Chondrocyte (in vitro differentiated cells): Measurements from ENCODE around the gene DGCR6L. TPM values are rescaled to one million over a fixed set of nuclear protein-coding genes. Genes with fewer than 3 reads are reported as not detected.
"Not testable (repeated sequence)": the region's sequence is repeated elsewhere in the genome, so short reads cannot be mapped to it uniquely, and the experiment has no call there.

ENCODE experiments used
- DNase-seq: peaks from one replicate; pipeline ENCODE4 v3.0.0; 2021; ENCODE audit warnings: mixed read lengths, low spot score
- H3K27ac Mint-ChIP-seq: one replicate; pipeline ENCODE4 v1.8.0; 2021; ENCODE audit warnings: mild to moderate bottlenecking, moderate library complexity, mixed read lengths; ENCODE audit not compliant: unreplicated experiment
- H3K27me3 Mint-ChIP-seq: 2 replicates; pipeline ENCODE4 v1.8.0; 2021; ENCODE audit warnings: low read depth, mixed read lengths
- H3K36me3 Mint-ChIP-seq: 2 replicates; pipeline ENCODE4 v1.8.0; 2021; ENCODE audit warnings: low read depth, mixed read lengths
- H3K4me1 Mint-ChIP-seq: 2 replicates; pipeline ENCODE4 v1.8.0; 2021; ENCODE audit warnings: low read depth, mild to moderate bottlenecking, mixed read lengths
- H3K4me3 Mint-ChIP-seq: one replicate; pipeline ENCODE4 v1.8.0; 2021; ENCODE audit warnings: mild to moderate bottlenecking, moderate library complexity, mixed read lengths; ENCODE audit not compliant: unreplicated experiment
- H3K9me3 Mint-ChIP-seq: 2 replicates; pipeline ENCODE4 v1.8.0; 2021; ENCODE audit warnings: low read depth, mixed read lengths
- CTCF ChIP-seq: fragments of 200-600 bp; sonication (generic); IDR thresholded peaks from 2 replicates; pipeline ENCODE4 v1.5.0; 2021; ENCODE audit warnings: antibody characterized with exemption, mild to moderate bottlenecking, moderate library complexity
- total RNA-seq: library from RNA; stranded (reverse); gene quantifications from 3 replicates; pipeline ENCODE4 v1.2.1, GENCODE V29; 2021

The DGCR6L gene
- total RNA-seq, 1 donor from 2014 or later: 45.7 TPM

DNA sequence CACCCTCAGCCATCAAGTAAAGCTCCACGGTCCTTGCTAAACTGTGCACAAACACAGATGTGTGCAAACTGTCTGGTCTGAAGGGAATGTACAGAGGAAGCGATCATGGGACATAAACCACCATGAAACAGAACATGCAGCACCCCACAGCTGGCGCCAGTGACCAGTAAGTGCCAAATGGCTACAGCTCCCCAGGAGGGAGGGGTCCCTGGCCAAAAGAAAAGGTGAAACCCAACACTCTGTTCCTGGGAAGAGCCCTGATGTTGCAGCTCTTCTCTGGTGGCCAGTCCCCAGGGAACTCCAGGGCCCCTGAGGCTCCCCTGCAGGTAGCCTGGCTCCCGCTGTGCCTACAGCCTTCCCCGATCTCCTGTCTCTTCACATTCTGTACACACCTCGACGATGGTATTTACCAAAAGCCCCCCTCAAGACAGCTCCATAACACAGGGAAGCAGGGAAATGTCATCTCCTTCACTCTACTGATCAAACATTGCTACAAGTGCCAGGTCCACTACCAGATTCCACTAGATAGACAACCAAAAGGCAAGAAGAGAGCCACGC is 2.9 kb downstream of the DGCR6L start:
- Mint-ChIP-seq H3K36me3 (no peaks in the 10 kb centered on the region), H3K27ac (no peak overlapping the region), H3K4me1 (peaks cover 34% of the 10 kb centered on the region), H3K9me3 (no peaks in the 10 kb centered on the region), H3K4me3 (no peak overlapping the region), H3K27me3 (no peaks in the 10 kb centered on the region)
- no peak for TF ChIP-seq CTCF
- no peak for DNase-seq

GRCh38 chr22:20316217-20316843 is 3.5 kb downstream of the DGCR6L start:
- DNase-seq: no peak
- H3K4me1 Mint-ChIP-seq: peaks cover 34% of the 10 kb centered on the region
- TF ChIP-seq CTCF: no peak
- H3K27me3 Mint-ChIP-seq: no peaks in the 10 kb centered on the region
- H3K9me3 Mint-ChIP-seq: no peaks in the 10 kb centered on the region
- H3K27ac Mint-ChIP-seq: no peak overlapping the region
- no peaks in the 10 kb centered on the region for H3K36me3 Mint-ChIP-seq
- no peak overlapping the region for H3K4me3 Mint-ChIP-seq

GRCh38 chr22:20315337-20316216 is 4.3 kb downstream of the DGCR6L start:
- Mint-ChIP-seq H3K27ac (no peak overlapping the region), H3K27me3 (no peaks in the 10 kb centered on the region), H3K4me1 (peaks cover 32% of the 10 kb centered on the region), H3K9me3 (no peaks in the 10 kb centered on the region), H3K4me3 (no peak overlapping the region), H3K36me3 (no peaks in the 10 kb centered on the region)
- DNase-seq: no peak
- TF ChIP-seq CTCF: no peak

DNA sequence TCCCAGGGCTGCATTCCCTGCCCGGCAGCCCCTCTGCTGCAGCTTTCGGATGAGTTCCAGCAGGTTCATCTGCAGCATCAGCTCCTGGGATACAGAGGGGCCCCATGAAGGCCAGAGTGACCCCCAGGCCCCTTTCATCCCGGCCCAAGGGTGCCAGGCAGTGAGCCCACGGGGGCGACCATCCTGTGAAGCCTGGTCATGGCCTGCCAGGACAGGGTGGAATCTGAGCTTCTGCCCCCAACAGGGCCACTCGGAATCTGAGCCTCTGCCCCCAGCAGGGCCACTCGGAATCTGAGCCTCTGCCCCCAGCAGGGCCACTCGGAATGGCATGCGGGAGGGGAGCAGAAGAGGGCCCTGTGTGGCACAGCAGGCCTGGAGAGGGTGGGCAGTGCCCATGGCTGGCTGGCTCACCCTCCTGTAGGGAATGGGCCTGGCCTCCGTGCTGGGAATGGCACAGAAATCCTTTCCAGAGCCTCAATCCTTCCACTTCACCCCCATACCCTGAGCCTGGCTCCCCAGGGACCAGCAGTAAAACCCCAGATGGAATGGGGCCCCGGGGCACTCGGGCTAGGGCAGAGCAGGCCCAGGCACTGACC is 5.0 kb downstream of the DGCR6L start:
- not testable (repeated sequence) for H3K27me3 Mint-ChIP-seq, H3K27ac Mint-ChIP-seq, DNase-seq, H3K9me3 Mint-ChIP-seq, H3K4me3 Mint-ChIP-seq, H3K36me3 Mint-ChIP-seq
- peaks cover 35% of the 10 kb centered on the region for H3K4me1 Mint-ChIP-seq

DNA sequence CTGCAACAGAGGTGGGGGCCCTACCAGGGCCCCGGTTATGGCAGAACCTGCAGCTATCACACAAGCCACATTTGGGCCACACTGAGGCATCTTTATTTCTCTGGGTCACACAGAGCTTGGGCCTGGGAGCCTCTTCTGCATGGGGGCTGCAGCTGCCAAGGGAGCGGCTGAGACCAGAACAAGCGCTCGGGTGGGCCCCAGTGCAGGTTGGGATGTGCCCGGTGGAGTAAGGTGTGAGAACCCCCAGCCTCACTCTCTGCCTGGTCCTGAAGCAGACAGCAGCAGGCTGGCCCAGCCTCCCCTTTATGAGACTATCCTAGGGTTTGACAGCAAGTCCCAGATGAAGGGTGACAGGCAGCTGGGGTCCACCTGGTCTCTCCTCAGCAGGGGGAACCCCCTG is 5.7 kb downstream of the DGCR6L start:
- H3K4me1 Mint-ChIP-seq: peaks cover 34% of the 10 kb centered on the region
- H3K27me3 Mint-ChIP-seq: not testable (repeated sequence)

More for the DNA sequence above, 5.7 kb downstream of the DGCR6L start:
- not testable (repeated sequence) for H3K36me3 Mint-ChIP-seq, DNase-seq, H3K4me3 Mint-ChIP-seq, H3K9me3 Mint-ChIP-seq, H3K27ac Mint-ChIP-seq
